Measurements from ENCODE around the gene WFDC2. TPM values are rescaled to one million over a fixed set of nuclear protein-coding genes. Genes with fewer than 3 reads are reported as not detected.

The WFDC2 gene
- total and polyA plus RNA-seq, 4 experiments from 2014 or later: 0.73 to 1.6 TPM; not detected in 2

GRCh38 chr20:45515147-45515913 is 45.8 kb downstream of the WFDC2 start, which contains the start of gene SPINT3:
TSS of gene SPINT3 (minus strand) at chr20:45515622. CDS start at chr20:45515608, 14 bp downstream.
- no peaks in the 10 kb centered on the region for H3K36me3 Mint-ChIP-seq
- peaks cover 7 to 28% of the 10 kb centered on the region in 2 donors for H3K27me3 Mint-ChIP-seq
- no peak within 1 kb of the TSS for H3K27ac ChIP-seq (ENCODE audit: low read depth, low read length)
- H3K4me1 Mint-ChIP-seq: no peaks in the 10 kb centered on the region
- peaks cover 0 to 4% (median 0%) of the 10 kb centered on the region in 8 donors for H3K9me3 Mint-ChIP-seq
- CTCF ChIA-PET (ENCODE audit: partially characterized antibody): interaction anchor here (1.4 kb wide), 1 partner anchor 12 kb away, joined by 3 read pairs; no protein-coding TSS in a partner anchor
- no peaks in the 10 kb centered on the region for H3K9me3 ChIP-seq (ENCODE audit: control insufficient read depth in 1 of 2, low read length in 2 of 2)
- no peaks in the 10 kb centered on the region for H3K4me1 ChIP-seq (ENCODE audit: insufficient read depth, low read length)
- no peak within 1 kb of the TSS for H3K4me3 Mint-ChIP-seq
- H3K36me3 ChIP-seq (ENCODE audit: insufficient read depth, low read length): no peaks in the 10 kb centered on the region
- no peak within 1 kb of the TSS for H3K27ac Mint-ChIP-seq
- POLR2A ChIA-PET (ENCODE audit: partially characterized antibody): no interaction called here
- no peak within 1 kb of the TSS for H3K4me3 ChIP-seq (ENCODE audit: low read length in 2 of 2)
- DNase-seq: no peak
- intact Hi-C loops (cut with micrococcal nuclease): no loop called here
- H3K27me3 ChIP-seq (ENCODE audit: insufficient read depth, low read length): peaks cover 4% of the 10 kb centered on the region

- POLR2A ChIA-PET (ENCODE audit: partially characterized antibody): no interaction called here
- peaks cover 21 to 31% of the 10 kb centered on the region in 2 donors for H3K27me3 Mint-ChIP-seq
- CTCF ChIA-PET (ENCODE audit: partially characterized antibody): no interaction called here
These were observed 48.7 kb downstream of the WFDC2 start for GRCh38 chr20:45518282-45518681.

GRCh38 chr20:45523821-45524220 is 54.3 kb downstream of the WFDC2 start:
- Mint-ChIP-seq H3K27me3 (peaks cover 32 to 36% of the 10 kb centered on the region in 2 donors), H3K9me3 (peaks cover 0 to 3% (median 0%) of the 10 kb centered on the region in 8 donors), H3K27ac (no peak overlapping the region), H3K36me3 (no peaks in the 10 kb centered on the region), H3K4me1 (no peaks in the 10 kb centered on the region), H3K4me3 (no peak overlapping the region)
- CTCF ChIA-PET (ENCODE audit: partially characterized antibody): no interaction called here
- POLR2A ChIA-PET (ENCODE audit: partially characterized antibody): no interaction called here
- no peak overlapping the region for H3K27ac ChIP-seq (ENCODE audit: low read depth, low read length)
- H3K9me3 ChIP-seq (ENCODE audit: control insufficient read depth in 1 of 2, low read length in 2 of 2): no peaks in the 10 kb centered on the region
- peaks cover 4% of the 10 kb centered on the region for H3K27me3 ChIP-seq (ENCODE audit: insufficient read depth, low read length)
- intact Hi-C loops (cut with micrococcal nuclease): no loop called here
- no peaks in the 10 kb centered on the region for H3K4me1 ChIP-seq (ENCODE audit: insufficient read depth, low read length)
- DNase-seq: no peak
- no peak overlapping the region for H3K4me3 ChIP-seq (ENCODE audit: low read length in 2 of 2)
- H3K36me3 ChIP-seq (ENCODE audit: insufficient read depth, low read length): no peaks in the 10 kb centered on the region

More at GRCh38 chr20:45518282-45518681, 48.7 kb downstream of the WFDC2 start:
- Histone ChIP-seq H3K9me3 (ENCODE audit: control insufficient read depth in 1 of 2, low read length in 2 of 2) (no peaks in the 10 kb centered on the region), H3K27me3 (ENCODE audit: insufficient read depth, low read length) (peaks cover 4% of the 10 kb centered on the region), H3K36me3 (ENCODE audit: insufficient read depth, low read length) (no peaks in the 10 kb centered on the region), H3K27ac (ENCODE audit: low read depth, low read length) (no peak overlapping the region), H3K4me1 (ENCODE audit: insufficient read depth, low read length) (no peaks in the 10 kb centered on the region), H3K4me3 (ENCODE audit: low read length in 2 of 2) (no peak overlapping the region)
- intact Hi-C loops (cut with micrococcal nuclease): no loop called here
- Mint-ChIP-seq H3K27ac (no peak overlapping the region), H3K4me3 (no peak overlapping the region), H3K4me1 (no peaks in the 10 kb centered on the region), H3K36me3 (no peaks in the 10 kb centered on the region), H3K9me3 (peaks cover 0 to 3% (median 0%) of the 10 kb centered on the region in 8 donors)
- DNase-seq: no peak

- H3K27ac ChIP-seq (ENCODE audit: low read depth, low read length): no peak overlapping the region
- ChIA-PET POLR2A (ENCODE audit: partially characterized antibody) (no interaction called here), CTCF (ENCODE audit: partially characterized antibody) (interaction anchor here (1.1 kb wide), 1 partner anchor 208 kb away, joined by 3 read pairs; no protein-coding TSS in a partner anchor)
- H3K27me3 ChIP-seq (ENCODE audit: insufficient read depth, low read length): no peaks in the 10 kb centered on the region
- no peak for DNase-seq
- Mint-ChIP-seq H3K27me3 (peaks cover 25 to 26% of the 10 kb centered on the region in 2 donors), H3K36me3 (no peaks in the 10 kb centered on the region), H3K27ac (no peak overlapping the region), H3K4me3 (no peak overlapping the region), H3K4me1 (no peaks in the 10 kb centered on the region), H3K9me3 (no peaks in the 10 kb centered on the region)
- H3K9me3 ChIP-seq (ENCODE audit: control insufficient read depth in 1 of 2, low read length in 2 of 2): no peaks in the 10 kb centered on the region
- intact Hi-C loops (cut with micrococcal nuclease): no loop called here
- no peaks in the 10 kb centered on the region for H3K36me3 ChIP-seq (ENCODE audit: insufficient read depth, low read length)
- H3K4me3 ChIP-seq (ENCODE audit: low read length in 2 of 2): no peak overlapping the region
- no peaks in the 10 kb centered on the region for H3K4me1 ChIP-seq (ENCODE audit: insufficient read depth, low read length)
These were observed 57.7 kb downstream of the WFDC2 start for GRCh38 chr20:45527294-45527693.

Small RNAs within 50 kb of the gene (microRNA-seq; reads per million reads assigned to microRNA genes)
- gene MIR6812 (ENCODE audit: borderline microRNAs expressed, borderline number of aligned reads, borderline replicate concordance): not detected

Other genes starting within 250 kb of the WFDC2 start
- gene SEMG2, start 248.4 kb upstream of the WFDC2 start, total RNA-seq: not detected
- gene SEMG2, start 248.4 kb upstream of the WFDC2 start, polyA plus RNA-seq: not detected
- not detected for gene SLPI, start 215.2 kb upstream of the WFDC2 start, total RNA-seq
- not detected for gene SLPI, start 215.2 kb upstream of the WFDC2 start, polyA plus RNA-seq
- not detected for gene RBPJL, start 162.9 kb upstream of the WFDC2 start, total RNA-seq
- gene RBPJL, start 162.9 kb upstream of the WFDC2 start, polyA plus RNA-seq: not detected
- not detected for gene MATN4, start 161.5 kb upstream of the WFDC2 start, total RNA-seq
- gene MATN4, start 161.5 kb upstream of the WFDC2 start, polyA plus RNA-seq: not detected
- gene SDC4, start 121.3 kb upstream of the WFDC2 start, total RNA-seq: 1 to 10 TPM; 3.8 to 3.9 TPM
- 1 to 10 TPM; 1.2 to 2.3 TPM for gene SDC4, start 121.3 kb upstream of the WFDC2 start, polyA plus RNA-seq
- 10 to 100 TPM; 56.4 to 56.6 TPM for gene SYS1, start 106.6 kb upstream of the WFDC2 start, total RNA-seq
- gene SYS1, start 106.6 kb upstream of the WFDC2 start, polyA plus RNA-seq: 10 to 100 TPM; 24.7 to 30.2 TPM
- gene TP53TG5, start 91.4 kb upstream of the WFDC2 start, total RNA-seq: under 1 TPM in 1 of 2 experiments, not detected in 1; 0.36 TPM
- under 1 TPM; 0.11 to 0.24 TPM for gene TP53TG5, start 91.4 kb upstream of the WFDC2 start, polyA plus RNA-seq
- gene DBNDD2, start 61.5 kb upstream of the WFDC2 start, total RNA-seq: 10 to 100 TPM; 17.8 to 18.4 TPM
- gene DBNDD2, start 61.5 kb upstream of the WFDC2 start, polyA plus RNA-seq: 10 to 100 TPM; 12.9 to 15.4 TPM
- gene PIGT, start 53.6 kb upstream of the WFDC2 start, total RNA-seq: 10 to 100 TPM; 81.9 to 84.5 TPM
- 10 to 100 TPM; 85.6 to 92.2 TPM for gene PIGT, start 53.6 kb upstream of the WFDC2 start, polyA plus RNA-seq
- gene SPINT3, start 45.9 kb downstream of the WFDC2 start, total RNA-seq: not detected
- gene SPINT3, start 45.9 kb downstream of the WFDC2 start, polyA plus RNA-seq: not detected
- gene WFDC6, start 69.7 kb downstream of the WFDC2 start, total RNA-seq: not detected
- not detected for gene WFDC6, start 69.7 kb downstream of the WFDC2 start, polyA plus RNA-seq
- not detected for gene EPPIN, start 77.6 kb downstream of the WFDC2 start, total RNA-seq
- not detected for gene EPPIN, start 77.6 kb downstream of the WFDC2 start, polyA plus RNA-seq
- gene WFDC8, start 109.5 kb downstream of the WFDC2 start, total RNA-seq: not detected
- not detected for gene WFDC8, start 109.5 kb downstream of the WFDC2 start, polyA plus RNA-seq
- not detected for gene WFDC10A, start 160.0 kb downstream of the WFDC2 start, total RNA-seq
- not detected for gene WFDC10A, start 160.0 kb downstream of the WFDC2 start, polyA plus RNA-seq
- gene WFDC9, start 161.5 kb downstream of the WFDC2 start, total RNA-seq: not detected
- not detected for gene WFDC9, start 161.5 kb downstream of the WFDC2 start, polyA plus RNA-seq
- gene WFDC11, start 200.5 kb downstream of the WFDC2 start, total RNA-seq: not detected
- not detected for gene WFDC11, start 200.5 kb downstream of the WFDC2 start, polyA plus RNA-seq
- not detected for gene WFDC13, start 232.3 kb downstream of the WFDC2 start, total RNA-seq
- not detected for gene WFDC13, start 232.3 kb downstream of the WFDC2 start, polyA plus RNA-seq
- not detected for gene WFDC10B, start 235.3 kb downstream of the WFDC2 start, total RNA-seq
- not detected for gene WFDC10B, start 235.3 kb downstream of the WFDC2 start, polyA plus RNA-seq

Measured in CD4-positive, alpha-beta memory T cell (primary cell).